GM21423 (cell line): ENCODE measurements around the gene GLTP.
"Not testable (repeated sequence)": the region's sequence is repeated elsewhere in the genome, so short reads cannot be mapped to it uniquely, and the experiment has no call there.

Experiments
- ATAC-seq: cut with Tn5 transposase; IDR thresholded peaks from one replicate; pipeline ENCODE4 v1.9.1; 2021; ENCODE audit warnings: mild to moderate bottlenecking, moderate library complexity; ENCODE audit not compliant: unreplicated experiment

Gene GLTP

GRCh38 chr12:109879351-109880042 is 844 bp downstream of the GLTP start:
- no peak for ATAC-seq

DNA sequence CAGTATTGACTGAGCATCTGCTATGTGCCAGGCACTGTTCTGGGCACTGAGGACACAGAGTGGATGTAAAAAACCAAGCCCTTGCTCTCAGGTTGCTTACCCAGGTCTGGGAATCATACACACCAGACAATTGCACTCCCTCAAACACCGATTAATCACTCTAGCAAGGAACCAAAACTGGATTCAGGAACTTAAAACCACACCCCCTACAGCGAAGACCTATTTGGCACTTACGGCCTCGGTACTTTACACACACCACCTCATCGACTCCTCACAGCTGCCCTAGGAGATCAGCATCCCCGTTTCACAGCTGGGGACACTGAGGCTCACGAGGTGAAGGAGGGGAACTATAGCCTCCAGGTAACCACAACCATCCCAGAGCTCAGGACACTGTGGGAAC is 1.6 kb downstream of the GLTP start:
- ATAC-seq, result no peak

GRCh38 chr12:109878247-109878625 is 2.1 kb downstream of the GLTP start:
- ATAC-seq, result no peak

- no peak for ATAC-seq
Observed at GRCh38 chr12:109877504-109878246, 2.7 kb downstream of the GLTP start.

GRCh38 chr12:109876406-109876805 is 3.9 kb downstream of the GLTP start:
- no peak for ATAC-seq

DNA sequence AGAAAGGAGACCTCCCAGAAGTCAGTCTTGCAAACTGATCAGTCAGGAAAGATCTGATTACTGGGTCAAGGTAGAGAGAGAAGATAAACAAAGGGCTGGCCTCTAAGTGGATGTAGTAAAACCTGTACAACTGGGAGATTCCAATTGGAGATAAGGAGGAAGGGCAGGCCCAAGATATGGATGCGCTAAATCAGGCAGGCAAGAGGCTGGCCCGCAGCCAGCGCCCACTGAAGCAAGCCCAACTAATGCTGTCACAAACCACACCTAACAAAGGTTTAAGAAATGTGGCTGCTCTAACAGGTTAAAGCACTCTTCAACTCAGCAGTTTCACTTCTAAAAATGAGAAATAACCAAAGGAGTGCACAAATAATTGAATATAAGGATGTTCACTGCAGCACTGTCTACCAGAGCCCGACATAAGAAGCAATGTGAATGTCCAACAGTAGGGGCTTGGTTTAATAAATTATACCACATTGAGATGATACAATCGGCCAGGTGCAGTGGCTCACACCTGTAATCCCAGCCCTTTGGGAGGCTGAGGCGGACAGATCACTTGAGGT is 4.7 kb downstream of the GLTP start:
- no peak for ATAC-seq

GRCh38 chr12:109873653-109874052 is 6.7 kb downstream of the GLTP start:
- ATAC-seq, result no peak

DNA sequence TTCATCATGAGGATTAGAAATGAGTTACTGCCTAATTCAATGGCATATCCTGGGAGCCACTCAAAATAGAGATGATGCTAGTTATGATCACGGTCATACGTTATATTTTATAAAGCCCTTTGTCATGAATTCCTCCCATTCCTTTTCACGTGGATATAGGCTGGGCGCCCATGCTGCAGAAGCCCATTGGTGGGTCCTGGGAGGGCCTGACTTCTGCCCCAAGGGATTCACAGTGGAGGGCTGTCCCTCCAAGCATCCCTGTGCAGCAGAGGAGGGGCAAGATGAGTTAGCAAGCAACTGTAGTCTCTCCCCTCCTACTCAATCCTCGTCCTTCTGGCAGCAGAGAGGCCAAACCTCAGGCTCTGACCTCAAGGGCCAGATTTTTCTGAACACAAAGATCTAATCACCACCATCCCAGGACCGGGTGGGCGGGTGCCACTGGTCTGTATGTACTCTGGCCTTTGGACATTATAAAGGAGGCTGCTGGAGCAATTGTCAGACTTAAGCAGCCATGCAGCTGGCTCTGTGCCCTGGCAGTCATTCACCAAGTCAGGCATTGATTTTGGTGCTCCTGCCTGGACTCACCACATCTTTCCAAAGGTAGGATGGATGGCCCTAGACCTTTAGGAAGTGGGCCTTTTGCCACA is 8.6 kb downstream of the GLTP start:
- no peak for ATAC-seq

DNA sequence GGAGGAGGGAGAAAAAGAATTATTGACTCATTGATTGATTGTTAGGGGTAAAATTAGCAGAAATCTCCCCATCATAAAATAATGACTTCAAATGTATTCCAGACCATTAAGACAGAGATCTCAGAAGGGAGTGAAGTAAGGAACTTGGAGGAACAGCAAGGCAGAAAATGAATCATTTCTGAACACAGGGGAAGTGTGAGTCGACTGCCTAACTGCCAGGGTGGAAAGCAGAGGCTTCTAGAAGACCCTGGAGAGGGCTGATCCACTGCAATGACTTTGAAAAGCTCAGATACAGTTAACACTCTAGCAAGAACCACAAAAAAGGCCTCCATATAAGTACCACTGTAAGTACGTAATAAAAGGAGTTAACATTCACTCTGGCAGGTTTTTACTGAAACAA is 9.7 kb downstream of the GLTP start:
- no peak for ATAC-seq

DNA sequence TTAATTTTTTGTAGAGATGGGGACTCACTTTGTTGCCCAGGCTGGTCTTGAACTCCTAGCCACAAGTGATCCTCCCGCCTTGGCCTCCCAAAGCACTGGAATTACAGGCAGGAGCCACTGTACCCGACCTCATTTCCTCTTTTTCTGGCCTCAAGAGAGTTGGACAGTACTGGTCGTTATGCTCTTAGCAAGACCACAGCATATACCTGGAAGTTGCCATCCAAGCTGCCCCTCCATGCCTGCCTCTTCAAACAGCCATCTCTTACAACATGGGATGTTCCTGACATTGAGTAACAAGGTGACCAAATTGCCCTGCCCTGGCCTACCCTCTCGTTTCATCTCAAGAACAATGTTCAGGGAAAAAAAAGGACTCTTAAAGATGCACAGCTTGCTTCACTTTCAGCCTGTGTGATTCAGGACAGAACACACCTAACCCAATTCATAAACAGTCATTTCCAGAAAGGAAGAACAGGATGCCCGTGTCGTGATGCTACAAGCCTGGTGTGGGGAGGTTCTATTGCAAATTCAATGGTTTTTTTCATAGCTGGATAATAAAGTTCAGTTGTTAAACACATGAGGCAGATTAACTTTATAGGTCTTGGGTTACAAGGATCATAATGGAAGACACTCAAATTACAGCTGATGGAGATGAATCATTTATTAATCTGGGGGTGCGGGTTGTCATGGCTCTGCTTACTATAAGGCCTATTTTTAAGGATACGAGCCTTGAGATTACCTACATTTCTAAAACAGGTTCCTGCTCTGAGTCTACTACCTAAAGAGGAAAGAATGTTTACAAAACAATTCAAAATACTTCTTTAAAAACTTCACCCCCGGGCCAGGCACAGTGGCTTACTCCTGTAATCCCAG is 11.9 kb downstream of the GLTP start:
- no peak for ATAC-seq

DNA sequence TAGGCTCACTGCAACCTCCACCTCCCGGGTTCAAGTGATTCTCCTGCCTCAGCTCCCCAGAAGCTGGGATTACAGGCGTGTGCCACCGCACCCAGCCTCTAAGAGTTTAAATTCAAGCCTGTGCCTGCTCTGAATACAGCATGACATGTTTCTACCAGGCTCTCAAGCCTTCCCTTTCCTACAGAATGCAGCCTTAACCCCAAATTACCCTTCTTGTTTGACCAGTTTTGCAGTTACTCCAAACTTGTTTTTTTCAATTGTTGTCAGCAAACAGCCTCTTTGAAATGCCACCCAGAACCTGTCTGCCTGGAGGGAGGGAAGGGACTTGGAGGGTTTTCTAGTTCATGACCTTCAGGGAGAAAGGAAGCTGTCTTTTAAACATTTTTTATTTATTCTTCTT is 15.4 kb downstream of the GLTP start:
- ATAC-seq, result no peak

GRCh38 chr12:109863847-109864712 is 16.3 kb downstream of the GLTP start:
- no peak for ATAC-seq

DNA sequence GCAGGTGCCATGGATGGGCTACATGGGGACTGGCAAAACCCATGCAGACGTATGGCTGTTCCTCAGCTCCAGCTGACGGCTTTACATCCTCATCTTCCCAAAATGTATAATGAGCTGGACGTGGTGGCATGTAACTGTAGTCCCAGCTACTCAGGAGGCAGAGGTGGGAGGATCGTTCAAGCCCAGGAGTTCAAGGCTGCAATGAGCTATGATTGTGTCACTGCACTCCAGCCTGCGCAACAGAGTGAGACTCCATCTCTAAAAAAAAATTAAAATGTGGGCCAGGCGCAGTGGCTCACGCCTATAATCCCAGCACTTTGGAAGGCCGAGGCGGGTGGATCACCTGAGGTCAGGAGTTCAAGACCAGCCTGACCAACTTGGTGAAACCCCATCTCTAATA is 17.9 kb downstream of the GLTP start:
- ATAC-seq, result not testable (repeated sequence)

DNA sequence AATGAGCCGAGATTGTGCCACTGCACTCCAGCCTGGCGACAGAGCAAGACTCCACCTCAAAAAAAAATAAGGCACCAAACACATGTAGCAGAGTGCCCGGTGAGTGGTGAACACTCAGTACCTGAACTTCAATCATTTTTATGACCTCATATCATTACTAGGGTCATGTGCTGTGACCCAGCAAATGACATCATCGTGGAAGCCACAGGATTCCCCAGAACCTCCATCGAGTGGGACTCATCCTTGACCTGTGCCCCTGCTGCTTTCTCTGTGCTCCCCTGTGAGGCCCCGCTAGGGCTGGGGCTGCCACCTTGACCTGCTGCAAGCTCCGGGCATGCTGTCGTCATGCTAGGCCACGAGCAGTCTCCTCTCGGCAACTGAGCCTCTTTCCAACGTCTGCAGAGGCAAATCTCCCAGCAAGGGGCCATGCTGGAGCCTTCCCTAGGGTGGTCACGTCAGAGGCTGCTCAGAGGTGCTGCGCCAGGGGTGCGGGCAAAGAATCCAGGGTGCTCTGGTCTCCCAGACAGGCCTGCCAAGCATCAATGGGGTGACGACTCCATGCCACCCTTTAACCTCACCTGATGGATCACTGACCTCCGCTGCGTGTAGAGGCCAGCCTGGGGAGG is 18.5 kb downstream of the GLTP start:
- no peak for ATAC-seq

DNA sequence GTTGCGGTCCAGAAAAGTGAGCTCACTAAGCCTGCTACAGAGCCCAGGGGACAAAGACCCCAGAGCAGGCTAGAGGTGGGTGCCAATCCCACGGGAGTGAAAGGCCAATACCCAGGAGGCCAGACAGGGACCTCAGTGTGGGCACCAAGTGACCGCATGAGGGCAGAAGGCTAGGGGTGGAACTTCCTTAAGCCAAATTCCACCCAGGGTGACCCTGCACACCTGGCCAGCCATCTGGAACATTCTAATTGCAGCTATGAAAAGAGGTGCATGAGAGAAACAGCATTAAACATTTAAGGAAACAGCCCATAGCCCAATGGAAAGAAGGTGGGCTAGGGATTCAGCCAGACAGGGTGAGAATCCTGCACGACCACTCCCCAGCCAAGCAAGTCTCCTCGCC is 19.4 kb downstream of the GLTP start:
- ATAC-seq, result no peak

DNA sequence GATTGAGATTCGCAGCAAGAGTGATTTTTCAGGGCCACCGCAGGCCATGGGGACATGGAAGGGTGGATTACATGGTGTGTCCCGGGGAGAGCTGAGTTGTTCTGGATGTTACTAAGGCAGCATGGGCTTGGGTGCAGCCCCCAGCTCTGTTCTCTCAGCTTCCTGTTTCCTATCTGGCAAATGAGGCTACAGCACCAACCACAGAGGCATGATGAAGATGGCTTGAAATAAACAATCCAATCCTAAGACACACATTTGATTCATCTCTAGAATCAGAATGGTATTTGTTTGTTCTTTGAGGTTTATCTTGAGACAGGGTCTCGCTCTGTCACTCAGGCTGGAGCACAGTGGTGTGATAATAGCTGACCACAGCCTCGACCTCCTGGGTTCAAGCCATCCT is 21.6 kb downstream of the GLTP start:
- no peak for ATAC-seq

- no peak for ATAC-seq
Observed at GRCh38 chr12:109857715-109858114, 22.6 kb downstream of the GLTP start.

DNA sequence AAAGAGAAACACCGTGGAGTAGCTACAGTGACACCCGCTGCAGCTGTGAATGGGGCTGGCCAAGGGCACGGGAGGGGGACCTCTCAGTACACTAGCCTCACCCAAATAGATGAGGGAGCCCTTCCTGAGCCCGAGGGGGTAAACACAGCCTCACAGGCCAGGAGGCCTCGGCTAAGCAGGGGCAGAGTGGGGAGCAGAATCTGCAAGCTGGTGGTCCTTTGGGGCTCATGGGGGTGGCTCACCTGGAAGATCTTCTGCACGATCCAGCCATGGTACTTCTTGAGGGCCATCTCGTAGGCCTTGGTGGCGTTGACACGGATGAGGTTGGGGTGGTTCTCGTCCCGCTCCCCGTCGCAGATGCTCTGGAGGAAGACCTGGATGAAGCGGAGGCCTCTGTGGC is 25.0 kb downstream of the GLTP start:
- ATAC-seq, result no peak

GRCh38 chr12:109850518-109850917 is 29.8 kb downstream of the GLTP start:
- not testable (repeated sequence) for ATAC-seq
